Stomach (tissue), 4 donors: Measurements from ENCODE around the gene URAD.

Source experiments
- CTCF ChIP-seq, 7 experiments: fragments of 450-650 bp in 4 of 7; fragments of 200-600 bp in 3 of 7; sonication (generic) in 3 of 7; IDR thresholded peaks; one replicate each; pipeline ENCODE4 v1.5.1; 2016 to 2019; ENCODE audit warnings: antibody characterized with exemption in 7 of 7, control low read depth in 2 of 7, mild to moderate bottlenecking in 1 of 7
- EP300 ChIP-seq: sonication (generic); formaldehyde crosslinking; IDR thresholded peaks from one replicate; pipeline ENCODE4 v1.6.1; 2017; ENCODE audit warnings: antibody characterized with exemption
- POLR2AphosphoS5 ChIP-seq, 3 donors: sonication (generic); formaldehyde crosslinking; IDR thresholded peaks; one replicate each; pipeline ENCODE4 v1.6.1; 2016; ENCODE audit warnings: antibody characterized with exemption in 3 of 3

GRCh38 chr13:27972478-27972820 lies 16.0 kb downstream of the URAD start:
- no peak for TF ChIP-seq CTCF (IDR thresholded peaks at IDR 0.05)
- no peak for TF ChIP-seq POLR2AphosphoS5 (IDR thresholded peaks at IDR 0.05)
- TF ChIP-seq EP300: no peak
